ENCODE measurements around the gene PSORS1C1. TPM values are rescaled to one million over a fixed set of nuclear protein-coding genes. Genes with fewer than 3 reads are reported as not detected.

The PSORS1C1 gene
- total RNA-seq, 1 experiment from 2014 or later: 0.48 TPM

DNA sequence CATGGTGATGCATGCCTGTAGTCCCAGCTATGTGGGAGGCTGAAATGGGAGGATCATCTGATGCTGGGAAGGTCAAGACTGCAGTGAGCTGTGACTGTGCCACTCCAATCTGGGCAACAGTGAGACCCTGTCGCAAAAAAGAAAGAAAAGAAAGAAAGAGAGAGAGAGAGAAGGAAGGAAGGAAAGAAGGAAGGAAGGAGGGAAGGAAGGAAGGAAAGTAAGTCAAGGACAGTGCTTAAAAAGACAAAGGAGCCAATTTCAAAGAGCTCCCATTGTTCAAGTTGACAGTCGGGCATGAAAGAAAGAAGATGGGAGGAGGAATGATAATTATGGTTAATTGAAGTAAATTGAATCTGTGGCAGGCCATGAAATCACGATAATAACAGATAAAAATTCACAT, 18.4 kb upstream of the PSORS1C1 start:
- no peak for DNase-seq (ENCODE audit: low read depth)

DNA sequence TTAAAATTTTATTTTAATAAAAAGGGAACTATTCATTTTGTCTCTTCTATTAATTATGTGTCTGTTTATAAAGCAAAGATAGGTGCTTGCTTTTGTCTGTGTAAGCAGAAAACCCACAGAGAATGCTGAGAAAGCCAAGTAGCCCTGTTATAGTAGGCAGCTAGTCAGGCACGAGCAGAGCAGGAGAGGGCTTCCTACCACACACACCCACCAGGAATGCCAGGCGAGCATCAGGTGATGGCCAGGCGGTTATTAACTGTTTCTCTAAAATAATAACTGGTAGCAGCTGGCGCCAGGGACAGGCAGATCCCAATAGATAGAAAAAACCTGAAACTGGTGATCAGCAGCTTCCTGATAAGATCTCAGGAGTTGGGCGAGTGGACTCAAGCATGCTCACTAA, 17.9 kb upstream of the PSORS1C1 start:
- DNase-seq (ENCODE audit: low read depth): no peak

GRCh38 chr6:31098449-31098938, 16.1 kb upstream of the PSORS1C1 start:
- DNase-seq (ENCODE audit: low read depth): no peak

DNA sequence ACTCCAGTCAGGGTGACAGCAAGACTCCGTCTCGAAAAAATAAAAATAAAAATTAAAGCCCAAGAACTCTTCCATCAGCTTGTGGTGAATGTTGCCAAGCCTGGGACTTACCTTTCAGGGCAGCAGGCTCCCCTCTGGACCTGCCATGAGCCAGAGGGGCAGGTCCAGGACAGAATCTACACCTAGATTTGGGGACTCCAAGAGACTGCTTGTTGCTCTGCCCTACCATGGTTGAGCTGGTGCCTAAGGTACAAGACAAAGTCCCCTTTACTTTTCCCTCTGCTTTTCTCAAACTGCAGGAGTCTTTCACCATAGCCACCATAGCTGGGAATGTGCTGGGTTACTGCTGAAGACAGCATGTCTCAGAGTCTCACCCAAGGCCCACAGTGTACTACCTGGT, 11.5 kb upstream of the PSORS1C1 start:
- DNase-seq (ENCODE audit: low read depth): no peak

DNA sequence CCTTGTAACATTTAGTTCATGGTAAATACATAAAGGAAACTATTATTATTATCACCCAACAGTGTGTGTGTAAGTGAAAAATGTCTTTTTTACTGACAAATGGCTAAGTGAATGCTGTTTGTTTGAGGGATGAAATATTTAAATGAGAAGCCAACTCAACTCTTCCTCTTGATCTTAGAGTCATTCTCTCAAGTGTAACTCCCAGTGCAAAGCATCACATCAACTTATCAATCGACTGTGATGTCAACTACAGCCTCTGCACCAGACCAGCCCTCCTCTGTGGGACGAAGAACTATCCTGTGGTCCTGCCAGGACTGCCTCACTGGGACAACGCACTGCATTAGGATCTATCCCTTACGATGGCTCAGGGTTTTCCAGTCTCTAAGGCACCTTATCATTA, 7.5 kb upstream of the PSORS1C1 start:
- no peak for DNase-seq (ENCODE audit: low read depth)

DNA sequence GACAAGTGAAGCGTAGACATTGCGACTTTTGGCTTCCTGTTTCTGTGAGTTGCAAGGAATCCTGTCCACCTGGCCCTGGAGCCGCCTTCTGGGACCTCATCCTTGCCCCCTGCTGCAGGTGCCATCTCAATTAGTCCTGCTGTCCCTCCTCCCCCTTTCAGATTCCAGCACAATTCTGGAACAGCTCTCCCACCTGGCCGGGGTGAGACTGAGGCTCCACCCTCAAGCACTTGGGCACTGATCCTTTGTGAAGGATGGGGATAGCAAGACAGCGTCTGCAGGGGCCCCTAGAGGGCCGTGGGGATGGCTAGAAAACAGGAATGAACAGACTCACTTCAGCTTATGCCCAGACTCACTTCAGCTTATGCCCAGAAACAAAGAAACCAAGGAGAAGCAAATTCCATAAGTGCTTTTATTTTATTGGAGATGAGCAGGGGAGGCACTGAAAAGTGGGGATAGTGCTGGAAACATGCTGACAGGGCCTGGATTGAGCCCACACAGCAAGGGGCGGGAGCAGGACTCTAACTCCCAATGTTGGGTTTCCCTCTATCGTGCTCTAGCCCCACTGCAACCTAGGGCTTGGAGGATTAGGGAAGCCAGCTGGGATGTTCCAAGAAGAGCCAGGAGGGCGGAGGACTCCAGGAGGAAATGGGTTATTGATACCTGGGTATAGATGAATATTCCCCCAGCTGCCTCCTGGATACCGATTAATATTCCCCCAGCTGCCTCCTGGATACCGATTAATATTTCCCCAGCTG, 3.6 kb upstream of the PSORS1C1 start:
- no peak for DNase-seq (ENCODE audit: low read depth)

DNA sequence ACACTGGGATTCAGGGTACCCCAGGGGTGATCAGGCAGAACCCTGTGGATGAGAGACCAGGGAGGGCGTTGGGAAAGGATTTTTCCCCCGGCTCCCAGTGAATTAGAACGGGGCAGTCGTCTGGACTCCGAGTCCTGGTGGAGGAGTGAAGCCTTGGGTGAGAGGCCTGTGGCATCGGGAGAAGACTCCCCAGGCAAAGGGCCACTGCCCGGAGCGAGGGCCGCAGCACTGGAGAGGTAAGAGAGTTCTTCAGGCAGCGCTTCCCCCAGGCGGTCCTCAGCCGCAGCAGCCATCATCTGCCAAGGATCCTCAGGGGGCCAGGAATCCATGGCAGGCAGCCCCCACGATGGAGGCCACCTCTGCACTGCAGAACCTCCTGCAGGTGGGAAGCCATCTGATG, 2.9 kb upstream of the PSORS1C1 start:
- DNase-seq (ENCODE audit: low read depth): no peak

GRCh38 chr6:31112478-31112877, 2.1 kb upstream of the PSORS1C1 start, which contains the start of gene C6orf15:
C6orf15 (minus strand) TSS chr6:31112575; CDS start chr6:31112555, 20 bp downstream.
- DNase-seq (ENCODE audit: low read depth): no peak

DNA sequence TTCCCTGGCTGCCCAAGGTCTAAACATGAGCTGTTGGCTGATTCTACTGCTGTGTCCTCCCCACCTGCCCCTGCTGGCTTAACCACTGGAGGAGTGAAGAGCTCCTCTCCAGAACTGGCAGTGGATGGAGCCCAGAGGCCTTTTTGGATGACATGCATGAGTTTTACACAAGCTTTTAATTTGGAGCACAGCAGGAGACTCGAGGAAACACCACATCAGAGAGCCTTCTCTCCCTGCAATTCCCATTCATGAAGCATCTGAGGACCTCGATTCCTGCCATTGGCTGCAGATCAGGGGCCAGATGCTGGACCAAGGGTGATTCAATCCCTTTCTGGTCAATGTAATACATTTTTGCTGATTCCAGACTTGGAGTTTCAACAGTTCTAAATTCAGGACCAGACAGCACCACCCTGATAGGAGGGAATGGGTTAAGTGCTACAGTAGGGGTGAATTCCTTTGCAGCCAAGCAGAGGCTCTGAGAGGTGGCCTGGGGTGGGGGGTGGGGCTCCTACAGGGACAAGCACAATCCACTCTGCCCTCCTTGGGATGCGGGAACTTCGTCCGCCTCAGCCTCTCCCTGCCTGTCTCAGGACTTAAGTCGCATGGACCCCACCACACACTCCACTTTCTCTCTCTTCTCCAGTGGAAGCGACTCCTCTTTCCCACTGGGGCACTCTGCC, 599 bp upstream of the PSORS1C1 start:
- DNase-seq (ENCODE audit: low read depth): peak; percentile 75

- peak; percentile 71 for DNase-seq (ENCODE audit: low read depth)
Measured at GRCh38 chr6:31114970-31115849, 610 bp downstream of the PSORS1C1 start.

DNA sequence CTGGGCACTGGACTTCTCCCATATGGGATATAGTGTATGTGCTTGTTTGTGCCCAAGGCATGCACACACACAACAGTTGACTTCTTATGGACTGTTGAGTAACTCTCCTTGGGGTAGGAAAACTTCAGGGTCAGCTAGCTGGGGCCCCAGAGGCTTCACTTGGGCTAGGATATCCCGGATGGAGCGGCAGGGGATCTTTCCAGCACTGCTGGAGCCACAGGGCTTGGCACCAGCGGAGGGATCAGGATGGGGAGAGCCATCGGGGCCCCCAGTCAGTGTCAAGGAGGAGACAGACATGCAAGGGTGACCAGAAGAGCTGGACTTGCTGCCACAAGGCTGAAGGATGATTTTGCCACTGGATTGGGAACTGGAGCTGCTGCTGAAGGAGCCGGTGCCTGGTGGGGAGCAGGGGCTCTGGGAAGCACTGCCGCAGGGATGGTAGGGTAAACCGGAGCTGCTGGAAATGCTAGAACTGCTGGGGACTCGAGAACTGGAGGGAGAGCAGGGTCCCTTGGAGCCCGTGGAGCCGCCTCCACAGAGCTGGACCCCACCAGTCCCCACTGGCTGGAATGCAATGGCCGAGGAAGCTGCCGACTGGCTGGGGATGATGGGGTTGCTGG, 1.5 kb downstream of the PSORS1C1 start:
- no peak for DNase-seq (ENCODE audit: low read depth)

GRCh38 chr6:31116661-31117385, 2.2 kb downstream of the PSORS1C1 start:
- DNase-seq (ENCODE audit: low read depth): no peak

- DNase-seq (ENCODE audit: low read depth): no peak
Measured at GRCh38 chr6:31118178-31118577, 3.6 kb downstream of the PSORS1C1 start.

DNA sequence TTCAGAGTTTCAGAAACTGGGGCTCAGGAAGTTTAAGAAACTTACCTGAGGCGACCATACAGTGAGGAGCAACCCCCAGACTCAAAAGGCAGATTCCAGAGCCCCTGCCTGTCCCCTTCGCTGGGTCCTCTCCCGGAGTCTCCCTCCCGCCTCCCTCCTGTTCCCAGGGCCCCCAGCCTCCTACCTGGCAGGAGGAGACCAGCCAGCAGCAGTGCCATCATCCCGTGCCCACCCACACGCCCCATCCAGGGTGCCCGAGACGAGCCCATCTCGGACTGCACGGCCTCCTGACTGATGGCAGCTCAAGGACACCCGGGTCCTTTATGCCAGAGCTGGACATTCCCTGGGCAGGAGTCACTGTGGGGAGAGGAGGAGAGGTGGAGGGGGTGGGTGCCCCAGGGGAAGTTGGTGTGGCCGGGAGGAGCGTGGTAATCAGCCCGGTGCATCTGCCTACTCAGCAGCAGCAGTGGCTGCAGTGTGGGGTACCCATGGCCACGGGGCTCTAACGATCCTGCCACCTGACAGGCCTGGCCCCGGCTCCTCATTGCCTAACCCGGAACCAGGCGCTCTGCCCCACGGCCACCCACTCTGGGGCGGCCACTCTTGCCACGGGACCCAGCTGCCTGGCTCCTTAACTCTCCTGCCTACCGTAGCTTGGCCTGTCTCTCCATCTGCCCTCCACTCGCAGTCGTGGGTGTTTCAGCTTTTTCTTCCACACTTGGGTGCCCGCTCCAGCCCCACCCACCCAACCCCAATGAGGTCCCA, 5.7 kb downstream of the PSORS1C1 start, which contains the start of gene CDSN:
CDSN (minus strand) TSS at position 296 of the 765 bp plus-strand sequence; CDS start at position 269, 27 bp downstream.
- DNase-seq (ENCODE audit: low read depth): no peak

DNA sequence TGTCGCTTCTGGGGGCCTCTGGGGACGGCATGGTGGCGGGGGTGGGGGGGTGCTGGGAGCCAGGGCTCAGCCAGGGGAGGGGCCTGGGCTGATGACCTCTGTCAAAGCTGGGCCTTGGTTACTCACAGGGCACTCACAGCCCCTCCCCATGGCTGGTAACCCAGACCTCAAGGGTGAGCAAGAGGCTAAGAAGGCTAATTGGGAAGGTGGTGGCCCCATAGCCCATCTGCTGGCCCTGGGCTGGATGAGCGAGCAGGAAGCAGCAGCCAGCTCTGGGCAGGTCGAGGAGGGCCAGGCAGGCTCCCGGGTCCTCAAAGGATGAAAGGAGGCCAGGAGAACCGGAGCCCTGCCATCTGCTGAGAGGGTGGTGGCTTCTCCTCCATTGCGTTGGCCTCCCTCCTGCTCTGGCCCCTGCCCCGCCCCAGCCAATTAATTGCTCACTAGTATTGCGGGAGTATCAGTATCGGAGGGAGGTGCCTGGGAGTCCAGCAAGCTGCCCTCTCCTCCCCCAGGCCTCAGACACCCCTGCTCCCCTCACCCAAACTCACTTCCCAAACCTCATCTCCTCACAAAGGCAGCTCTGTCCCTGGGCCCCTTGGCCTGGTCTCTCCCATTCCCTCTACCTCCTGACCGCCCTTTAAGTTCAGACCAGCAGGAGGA, 6.7 kb downstream of the PSORS1C1 start:
- no peak for DNase-seq (ENCODE audit: low read depth)

DNA sequence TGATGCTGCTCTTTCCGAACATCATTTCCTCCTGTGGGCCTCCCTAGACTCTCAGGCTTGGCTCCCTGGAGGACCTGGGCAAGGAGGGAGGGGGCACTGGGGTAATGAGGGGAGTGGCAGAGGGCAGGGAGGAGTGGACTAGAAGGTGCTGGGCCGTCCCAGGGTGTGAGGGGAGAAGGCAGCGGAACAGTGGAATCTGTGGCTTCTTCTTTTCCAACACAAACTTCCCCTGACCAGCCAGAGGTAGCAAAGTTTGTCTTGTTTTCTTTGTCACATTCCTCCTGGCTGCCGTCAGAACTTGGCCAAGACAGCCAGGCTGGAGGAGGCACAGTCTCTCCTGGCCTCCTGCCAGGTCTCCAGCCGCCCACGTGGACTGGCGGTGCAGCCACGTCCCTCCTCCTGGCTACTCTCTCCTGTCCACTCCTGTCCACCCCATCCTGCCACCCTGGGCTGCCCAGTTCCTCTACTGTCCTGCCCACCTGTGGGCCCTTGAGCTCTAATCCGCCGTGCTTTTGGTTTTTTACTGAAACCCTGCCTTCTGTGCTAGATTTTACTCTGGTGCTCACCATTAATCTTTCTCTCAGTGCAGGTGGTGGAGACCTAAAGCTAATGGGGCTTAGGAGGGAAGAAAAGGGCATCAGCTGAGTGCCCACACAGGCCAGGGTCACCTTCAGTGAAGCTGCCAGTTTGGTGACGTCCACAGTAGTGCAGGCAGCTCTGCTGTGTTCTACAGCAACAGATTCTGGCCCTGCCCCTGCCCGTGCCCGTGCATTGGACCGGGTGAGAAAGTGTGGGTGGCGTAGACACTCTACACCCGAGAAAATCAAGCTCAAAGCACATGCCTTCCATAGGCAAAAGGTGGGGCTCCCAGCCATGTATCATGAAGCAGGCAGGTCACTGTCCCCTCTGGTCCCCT, 8.4 kb downstream of the PSORS1C1 start:
- DNase-seq (ENCODE audit: low read depth): peak; percentile 84

DNA sequence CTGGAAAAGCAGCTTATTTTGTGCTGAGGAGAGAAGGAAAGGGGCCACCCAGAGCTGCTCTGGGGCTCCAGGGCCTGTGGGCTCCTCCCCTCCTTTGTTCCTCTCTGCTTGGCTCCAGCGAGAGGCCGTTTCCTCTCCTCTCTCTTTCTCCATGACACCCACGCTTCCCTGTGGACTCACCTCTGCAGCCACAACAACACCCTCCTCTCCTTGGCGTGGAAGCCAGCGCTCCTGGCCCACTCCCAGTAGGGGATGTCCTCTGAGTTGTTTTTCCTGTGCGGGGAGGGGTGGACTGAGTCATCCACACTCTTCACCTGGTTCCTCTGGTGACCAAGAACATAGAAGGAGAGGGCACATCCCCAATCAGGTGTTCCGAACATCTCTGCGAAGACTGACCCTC, 10.6 kb downstream of the PSORS1C1 start:
- DNase-seq (ENCODE audit: low read depth): no peak

GRCh38 chr6:31125586-31126363, 11.2 kb downstream of the PSORS1C1 start:
- peak; percentile 57 for DNase-seq (ENCODE audit: low read depth)
